ENCODE measurements around the gene NRDE2. TPM values are rescaled to one million over a fixed set of nuclear protein-coding genes. Genes with fewer than 3 reads are reported as not detected.

NRDE2 gene
- total RNA-seq, 1 donor from 2014 or later, result 35.3 TPM

DNA sequence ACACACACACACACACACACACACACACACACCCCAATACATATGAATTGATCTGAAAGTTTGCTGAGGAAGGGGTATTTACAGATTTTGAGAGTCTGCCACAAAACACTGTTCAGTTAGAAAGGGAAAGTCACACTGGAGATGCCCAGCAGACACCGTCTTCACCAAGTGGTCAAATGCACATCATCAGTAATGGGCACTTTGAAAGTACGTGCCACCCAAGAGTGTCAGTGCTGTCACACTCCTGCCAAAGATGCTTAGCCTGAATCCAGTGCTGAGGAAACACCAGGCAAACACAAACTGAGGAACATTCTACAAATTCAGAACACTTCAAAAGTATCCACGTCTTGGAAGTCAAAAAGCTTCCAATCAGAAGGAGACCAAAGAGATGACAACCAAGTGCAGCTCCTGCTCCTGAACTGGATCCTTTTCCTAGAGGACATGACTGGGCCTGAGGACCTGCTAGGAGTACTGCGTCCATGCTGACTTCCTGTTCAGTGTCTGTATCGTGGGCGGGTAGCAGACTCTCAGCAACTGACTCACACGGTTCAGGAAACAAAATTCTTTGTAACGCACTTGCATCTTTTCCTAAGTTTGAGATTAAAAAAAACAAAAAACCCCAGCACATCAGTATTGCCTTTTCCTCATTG lies 56.8 kb downstream of the NRDE2 start:
- ChIA-PET CTCF (no interaction called here), POLR2A (no interaction called here)
- H3K4me3 Mint-ChIP-seq, result no peak overlapping the region
- H3K27me3 Mint-ChIP-seq, result no peaks in the 10 kb centered on the region
- no peaks in the 10 kb centered on the region for H3K9me3 Mint-ChIP-seq
- ATAC-seq (ENCODE audit: low read depth) (no peak), DNase-seq (no peak)
- H3K36me3 Mint-ChIP-seq (ENCODE audit: low read depth), result peaks cover 89% of the 10 kb centered on the region
- intact Hi-C loops (cut with micrococcal nuclease), result no loop called here
- no peak overlapping the region for H3K27ac Mint-ChIP-seq
- no peaks in the 10 kb centered on the region for H3K4me1 Mint-ChIP-seq
- TF ChIP-seq, protein P1, sequence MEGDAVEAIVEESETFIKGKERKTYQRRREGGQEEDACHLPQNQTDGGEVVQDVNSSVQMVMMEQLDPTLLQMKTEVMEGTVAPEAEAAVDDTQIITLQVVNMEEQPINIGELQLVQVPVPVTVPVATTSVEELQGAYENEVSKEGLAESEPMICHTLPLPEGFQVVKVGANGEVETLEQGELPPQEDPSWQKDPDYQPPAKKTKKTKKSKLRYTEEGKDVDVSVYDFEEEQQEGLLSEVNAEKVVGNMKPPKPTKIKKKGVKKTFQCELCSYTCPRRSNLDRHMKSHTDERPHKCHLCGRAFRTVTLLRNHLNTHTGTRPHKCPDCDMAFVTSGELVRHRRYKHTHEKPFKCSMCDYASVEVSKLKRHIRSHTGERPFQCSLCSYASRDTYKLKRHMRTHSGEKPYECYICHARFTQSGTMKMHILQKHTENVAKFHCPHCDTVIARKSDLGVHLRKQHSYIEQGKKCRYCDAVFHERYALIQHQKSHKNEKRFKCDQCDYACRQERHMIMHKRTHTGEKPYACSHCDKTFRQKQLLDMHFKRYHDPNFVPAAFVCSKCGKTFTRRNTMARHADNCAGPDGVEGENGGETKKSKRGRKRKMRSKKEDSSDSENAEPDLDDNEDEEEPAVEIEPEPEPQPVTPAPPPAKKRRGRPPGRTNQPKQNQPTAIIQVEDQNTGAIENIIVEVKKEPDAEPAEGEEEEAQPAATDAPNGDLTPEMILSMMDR (IDR thresholded peaks at IDR 0.05), result no peak

DNA sequence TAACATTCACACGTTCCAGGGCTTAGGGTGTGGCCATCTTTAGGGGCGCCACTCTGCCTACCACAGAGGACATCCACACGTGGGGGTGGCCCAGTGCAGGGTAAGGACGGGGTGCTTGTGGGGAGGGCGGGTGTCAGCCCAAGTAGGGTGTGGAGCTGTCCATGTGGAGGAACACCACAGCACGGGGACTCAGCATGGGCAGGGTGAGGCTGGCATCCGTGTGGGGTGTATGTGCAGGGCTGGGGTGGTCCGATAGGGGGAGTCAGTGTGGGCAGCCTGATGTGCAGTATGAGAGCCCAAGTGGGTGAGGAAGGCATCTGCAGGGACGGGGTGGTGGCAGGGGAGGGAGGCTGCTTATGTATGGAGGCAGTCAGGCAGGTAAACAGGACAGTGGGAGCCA lies 57.7 kb downstream of the NRDE2 start:
- H3K36me3 Mint-ChIP-seq (ENCODE audit: low read depth), result peaks cover 90% of the 10 kb centered on the region
- DNase-seq (no peak), ATAC-seq (ENCODE audit: low read depth) (no peak)
- intact Hi-C loops (cut with micrococcal nuclease), result no loop called here
- no peaks in the 10 kb centered on the region for H3K4me1 Mint-ChIP-seq
- H3K4me3 Mint-ChIP-seq, result no peak overlapping the region
- POLR2A ChIA-PET, result no interaction called here
- no peaks in the 10 kb centered on the region for H3K9me3 Mint-ChIP-seq
- H3K27me3 Mint-ChIP-seq, result no peaks in the 10 kb centered on the region
- H3K27ac Mint-ChIP-seq, result no peak overlapping the region
- CTCF ChIA-PET, result no interaction called here
- TF ChIP-seq, protein P1 (IDR thresholded peaks at IDR 0.05), result no peak

DNA sequence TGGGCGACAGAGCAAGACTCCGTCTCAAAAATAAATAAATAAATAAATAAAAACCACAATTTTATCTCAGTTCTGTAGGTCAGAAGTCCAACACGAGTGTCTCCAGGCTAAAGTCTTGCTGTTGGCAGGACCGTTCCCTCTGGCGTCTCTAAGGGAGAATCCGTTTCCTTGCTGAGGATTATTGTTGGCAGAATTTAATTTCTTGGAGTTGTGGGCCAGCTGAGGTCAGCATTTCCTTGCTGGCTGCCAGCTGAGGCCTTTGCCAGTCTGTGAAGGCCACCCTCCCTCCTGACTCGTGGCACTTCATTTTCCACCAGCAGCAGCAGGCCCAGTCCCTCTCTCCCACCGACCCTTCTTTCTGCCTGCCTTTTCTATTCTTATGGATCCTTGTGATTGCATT lies 58.2 kb downstream of the NRDE2 start:
- no peak for ATAC-seq (ENCODE audit: low read depth)
- Mint-ChIP-seq H3K36me3 (ENCODE audit: low read depth) (peaks cover 91% of the 10 kb centered on the region), H3K27me3 (no peaks in the 10 kb centered on the region), H3K4me1 (no peaks in the 10 kb centered on the region), H3K9me3 (no peaks in the 10 kb centered on the region), H3K4me3 (no peak overlapping the region), H3K27ac (no peak overlapping the region)
- TF ChIP-seq, protein P1 (IDR thresholded peaks at IDR 0.05), result no peak
- ChIA-PET POLR2A (no interaction called here), CTCF (no interaction called here)
- intact Hi-C loops (cut with micrococcal nuclease), result no loop called here
- no peak for DNase-seq

DNA sequence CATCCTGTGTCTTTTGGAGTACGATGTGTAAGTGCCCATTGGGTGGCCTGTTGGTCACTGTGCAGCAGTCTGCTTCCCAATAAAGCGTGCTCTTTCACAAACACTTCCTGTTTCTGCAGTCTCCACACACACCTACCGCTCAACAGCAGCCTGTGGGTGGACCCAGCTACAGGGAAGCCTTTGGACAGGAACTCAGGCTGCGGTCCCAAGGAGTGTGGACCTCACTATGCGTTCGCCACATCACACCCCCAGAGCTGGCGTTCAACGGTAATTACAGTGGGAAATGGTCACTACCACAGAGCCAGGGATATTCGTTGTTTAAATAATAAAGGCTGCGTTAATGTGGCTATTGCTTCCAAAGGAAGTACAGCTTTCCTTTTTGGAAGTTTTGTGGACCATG lies 59.2 kb downstream of the NRDE2 start:
- H3K27ac Mint-ChIP-seq, result no peak overlapping the region

DNA sequence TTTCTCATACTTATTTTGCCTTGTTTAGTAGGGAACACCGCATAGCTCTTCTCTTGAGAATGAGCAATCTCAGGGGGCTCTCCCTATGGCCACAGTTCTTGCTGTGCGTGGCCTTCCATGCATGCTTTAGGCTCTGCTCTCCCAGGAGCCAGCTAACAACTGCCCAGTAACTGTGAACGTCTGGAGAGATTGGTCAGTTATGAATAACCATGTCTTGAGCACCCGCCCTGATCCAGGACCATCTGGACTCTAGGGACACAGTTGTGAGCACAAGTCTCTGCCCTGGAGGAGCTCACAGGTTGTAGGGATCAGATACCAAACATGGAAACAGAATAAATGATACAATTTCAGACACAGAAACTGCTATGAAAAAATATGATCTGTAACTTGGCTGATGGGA lies 63.3 kb downstream of the NRDE2 start:
- DNase-seq (no peak), ATAC-seq (ENCODE audit: low read depth) (no peak)
- Mint-ChIP-seq H3K4me3 (no peak overlapping the region), H3K9me3 (no peaks in the 10 kb centered on the region), H3K27ac (no peak overlapping the region), H3K4me1 (no peaks in the 10 kb centered on the region), H3K36me3 (ENCODE audit: low read depth) (peaks cover 97% of the 10 kb centered on the region), H3K27me3 (no peaks in the 10 kb centered on the region)
- TF ChIP-seq, protein P1 (IDR thresholded peaks at IDR 0.05), result no peak
- intact Hi-C loops (cut with micrococcal nuclease), result no loop called here
- CTCF ChIA-PET, result no interaction called here
- POLR2A ChIA-PET, result no interaction called here

More for the DNA sequence above, 59.2 kb downstream of the NRDE2 start:
- Mint-ChIP-seq H3K4me3 (no peak overlapping the region), H3K36me3 (ENCODE audit: low read depth) (peaks cover 92% of the 10 kb centered on the region), H3K4me1 (no peaks in the 10 kb centered on the region), H3K9me3 (no peaks in the 10 kb centered on the region), H3K27me3 (no peaks in the 10 kb centered on the region)
- DNase-seq (no peak), ATAC-seq (ENCODE audit: low read depth) (no peak)
- ChIA-PET POLR2A (no interaction called here), CTCF (no interaction called here)
- TF ChIP-seq, protein P1 (IDR thresholded peaks at IDR 0.05), result no peak
- intact Hi-C loops (cut with micrococcal nuclease), result no loop called here
